Measurements from ENCODE around the gene C19orf25.

Gene C19orf25

GRCh38 chr19:1438933-1439354 lies 40.1 kb downstream of the C19orf25 start:
- peak overlapping the region; percentile 95 for H3K4me3 ChIP-seq (replicated peaks; ENCODE audit: low read depth, low read length)
- TF ChIP-seq, protein P1, sequence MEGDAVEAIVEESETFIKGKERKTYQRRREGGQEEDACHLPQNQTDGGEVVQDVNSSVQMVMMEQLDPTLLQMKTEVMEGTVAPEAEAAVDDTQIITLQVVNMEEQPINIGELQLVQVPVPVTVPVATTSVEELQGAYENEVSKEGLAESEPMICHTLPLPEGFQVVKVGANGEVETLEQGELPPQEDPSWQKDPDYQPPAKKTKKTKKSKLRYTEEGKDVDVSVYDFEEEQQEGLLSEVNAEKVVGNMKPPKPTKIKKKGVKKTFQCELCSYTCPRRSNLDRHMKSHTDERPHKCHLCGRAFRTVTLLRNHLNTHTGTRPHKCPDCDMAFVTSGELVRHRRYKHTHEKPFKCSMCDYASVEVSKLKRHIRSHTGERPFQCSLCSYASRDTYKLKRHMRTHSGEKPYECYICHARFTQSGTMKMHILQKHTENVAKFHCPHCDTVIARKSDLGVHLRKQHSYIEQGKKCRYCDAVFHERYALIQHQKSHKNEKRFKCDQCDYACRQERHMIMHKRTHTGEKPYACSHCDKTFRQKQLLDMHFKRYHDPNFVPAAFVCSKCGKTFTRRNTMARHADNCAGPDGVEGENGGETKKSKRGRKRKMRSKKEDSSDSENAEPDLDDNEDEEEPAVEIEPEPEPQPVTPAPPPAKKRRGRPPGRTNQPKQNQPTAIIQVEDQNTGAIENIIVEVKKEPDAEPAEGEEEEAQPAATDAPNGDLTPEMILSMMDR (IDR thresholded peaks at IDR 0.05; ENCODE audit: low read depth, low read length, missing control alignments): no peak
- DNase-seq (ENCODE audit: extremely low read depth, low read depth): no peak

GRCh38 chr19:1438035-1438932 lies 40.7 kb downstream of the C19orf25 start, which contains the start of gene RPS15:
Gene RPS15, plus strand, starts transcription at chr19:1438396. Its CDS starts 30 bp downstream, at chr19:1438426.
- peak; percentile 77 for DNase-seq (ENCODE audit: extremely low read depth, low read depth)
- peak within 1 kb of the TSS; percentile 95 for H3K4me3 ChIP-seq (replicated peaks; ENCODE audit: low read depth, low read length)
- TF ChIP-seq, protein P1 (IDR thresholded peaks at IDR 0.05; ENCODE audit: low read depth, low read length, missing control alignments): peak; percentile 90

GRCh38 chr19:1437609-1438008 lies 41.4 kb downstream of the C19orf25 start:
- TF ChIP-seq, protein P1 (IDR thresholded peaks at IDR 0.05; ENCODE audit: low read depth, low read length, missing control alignments): no peak
- H3K4me3 ChIP-seq (replicated peaks; ENCODE audit: low read depth, low read length): no peak overlapping the region

DNA sequence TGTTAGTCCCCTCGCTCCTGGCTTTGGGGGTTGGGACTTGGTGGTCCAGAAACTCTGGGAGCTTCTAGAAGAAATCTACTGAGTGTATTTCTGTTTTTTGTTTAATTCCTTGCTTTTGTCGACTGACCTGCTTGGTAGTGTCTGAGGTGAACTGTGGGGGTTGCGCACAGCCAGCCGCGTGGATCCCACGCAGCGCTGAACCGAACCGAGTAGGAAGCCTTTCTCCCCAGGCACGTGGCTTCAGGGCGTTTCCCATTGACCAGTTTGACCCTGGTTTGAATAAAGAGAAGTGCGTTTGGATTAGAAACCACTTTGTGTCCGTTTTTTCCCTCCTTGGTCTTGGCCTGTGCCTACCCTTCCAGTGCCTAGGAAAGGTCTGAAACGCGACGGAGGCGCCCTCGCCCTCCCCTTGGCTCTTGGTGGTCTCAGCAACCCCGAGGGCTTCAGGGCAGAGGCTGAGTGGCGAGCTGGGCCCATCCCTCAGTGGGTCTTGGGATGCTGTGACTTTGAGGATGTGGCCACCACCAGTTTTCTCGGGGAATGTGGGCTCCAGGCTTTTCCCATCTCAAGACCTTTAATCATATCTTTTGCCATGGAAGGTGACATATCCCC lies 43.5 kb downstream of the C19orf25 start:
- no peak for DNase-seq (ENCODE audit: extremely low read depth, low read depth)
- no peak overlapping the region for H3K4me3 ChIP-seq (replicated peaks; ENCODE audit: low read depth, low read length)
- TF ChIP-seq, protein P1 (IDR thresholded peaks at IDR 0.05; ENCODE audit: low read depth, low read length, missing control alignments): no peak

More at GRCh38 chr19:1437609-1438008, 41.4 kb downstream of the C19orf25 start:
- DNase-seq (ENCODE audit: extremely low read depth, low read depth): no peak

DNA sequence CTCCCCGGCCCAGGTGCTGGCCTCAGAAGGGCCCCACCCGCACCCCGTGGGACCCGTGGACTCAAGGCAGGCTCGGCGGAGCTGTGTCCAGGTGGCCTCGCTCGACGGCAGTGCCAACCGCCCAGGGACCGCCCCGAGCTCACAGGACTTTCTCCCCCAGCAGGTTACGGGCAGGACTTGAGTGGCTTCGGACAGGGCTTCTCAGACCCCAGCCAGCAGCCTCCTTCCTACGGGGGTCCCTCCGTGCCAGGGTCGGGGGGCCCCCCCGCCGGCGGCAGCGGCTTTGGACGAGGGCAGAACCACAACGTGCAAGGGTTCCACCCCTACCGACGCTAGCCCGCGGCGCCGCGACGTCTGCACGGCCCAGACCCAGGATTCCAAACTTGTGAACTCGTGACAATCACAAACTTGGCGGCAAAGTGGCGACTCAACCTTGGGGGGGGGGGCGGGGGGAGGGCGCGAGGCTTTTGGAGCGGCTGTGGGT lies 44.4 kb downstream of the C19orf25 start:
- TF ChIP-seq, protein P1 (IDR thresholded peaks at IDR 0.05; ENCODE audit: low read depth, low read length, missing control alignments): no peak

GRCh38 chr19:1434040-1434366 lies 45.0 kb downstream of the C19orf25 start:
- H3K4me3 ChIP-seq (replicated peaks; ENCODE audit: low read depth, low read length): no peak overlapping the region
- DNase-seq (ENCODE audit: extremely low read depth, low read depth): no peak
- TF ChIP-seq, protein P1 (IDR thresholded peaks at IDR 0.05; ENCODE audit: low read depth, low read length, missing control alignments): no peak

More for the DNA sequence above, 44.4 kb downstream of the C19orf25 start:
- no peak for DNase-seq (ENCODE audit: extremely low read depth, low read depth)
- H3K4me3 ChIP-seq (replicated peaks; ENCODE audit: low read depth, low read length): no peak overlapping the region
